HG03442 (cell line): ENCODE data around the gene TCERG1L.

Experiments used
- ATAC-seq: cut with Tn5 transposase; IDR thresholded peaks from one replicate; pipeline ENCODE4 v1.9.1; 2021; ENCODE audit warnings: mild to moderate bottlenecking, moderate library complexity; ENCODE audit not compliant: unreplicated experiment

The TCERG1L gene

GRCh38 chr10:131131726-131132591, 179.6 kb downstream of the TCERG1L start:
- ATAC-seq = no peak

- no peak for ATAC-seq
Measured at GRCh38 chr10:131130025-131130424, 181.5 kb downstream of the TCERG1L start.

GRCh38 chr10:131129544-131129943, 182.0 kb downstream of the TCERG1L start:
- ATAC-seq = no peak

- ATAC-seq = no peak
Measured at GRCh38 chr10:131128731-131129130, 182.8 kb downstream of the TCERG1L start.

- ATAC-seq = no peak
Measured at GRCh38 chr10:131127610-131128009, 183.9 kb downstream of the TCERG1L start.

- no peak for ATAC-seq
Measured at GRCh38 chr10:131127138-131127589, 184.4 kb downstream of the TCERG1L start.

GRCh38 chr10:131126321-131127137, 185.0 kb downstream of the TCERG1L start:
- ATAC-seq = no peak

GRCh38 chr10:131125511-131126225, 185.9 kb downstream of the TCERG1L start:
- no peak for ATAC-seq

- no peak for ATAC-seq
Measured at GRCh38 chr10:131124945-131125344, 186.6 kb downstream of the TCERG1L start.

- no peak for ATAC-seq
Measured at GRCh38 chr10:131123496-131123895, 188.0 kb downstream of the TCERG1L start.

- ATAC-seq = no peak
Measured at GRCh38 chr10:131121511-131122035, 189.9 kb downstream of the TCERG1L start.

GRCh38 chr10:131119626-131120355, 191.7 kb downstream of the TCERG1L start:
- ATAC-seq = no peak

GRCh38 chr10:131117416-131118212, 193.9 kb downstream of the TCERG1L start:
- ATAC-seq = no peak

- no peak for ATAC-seq
Measured at GRCh38 chr10:131116991-131117375, 194.5 kb downstream of the TCERG1L start.

- no peak for ATAC-seq
Measured at GRCh38 chr10:131116216-131116990, 195.1 kb downstream of the TCERG1L start.

GRCh38 chr10:131115801-131116200, 195.7 kb downstream of the TCERG1L start:
- no peak for ATAC-seq

GRCh38 chr10:131115321-131115720, 196.2 kb downstream of the TCERG1L start:
- ATAC-seq = no peak

GRCh38 chr10:131114846-131115245, 196.7 kb downstream of the TCERG1L start:
- ATAC-seq = no peak
